C4-2B (cell line): Measurements from ENCODE around the gene STRA6.

Experiments
- ZFX ChIP-seq: fragments of 450-650 bp; IDR thresholded peaks from 2 replicates; pipeline ENCODE4 v1.6.1; 2017
- TF ChIP-seq, protein P1 (sequence below): fragments of 450-650 bp; conservative IDR thresholded peaks from 2 replicates; pipeline ENCODE4 v1.5.1; 2017; ENCODE audit warnings: mild to moderate bottlenecking

- TF ChIP-seq, protein P1, sequence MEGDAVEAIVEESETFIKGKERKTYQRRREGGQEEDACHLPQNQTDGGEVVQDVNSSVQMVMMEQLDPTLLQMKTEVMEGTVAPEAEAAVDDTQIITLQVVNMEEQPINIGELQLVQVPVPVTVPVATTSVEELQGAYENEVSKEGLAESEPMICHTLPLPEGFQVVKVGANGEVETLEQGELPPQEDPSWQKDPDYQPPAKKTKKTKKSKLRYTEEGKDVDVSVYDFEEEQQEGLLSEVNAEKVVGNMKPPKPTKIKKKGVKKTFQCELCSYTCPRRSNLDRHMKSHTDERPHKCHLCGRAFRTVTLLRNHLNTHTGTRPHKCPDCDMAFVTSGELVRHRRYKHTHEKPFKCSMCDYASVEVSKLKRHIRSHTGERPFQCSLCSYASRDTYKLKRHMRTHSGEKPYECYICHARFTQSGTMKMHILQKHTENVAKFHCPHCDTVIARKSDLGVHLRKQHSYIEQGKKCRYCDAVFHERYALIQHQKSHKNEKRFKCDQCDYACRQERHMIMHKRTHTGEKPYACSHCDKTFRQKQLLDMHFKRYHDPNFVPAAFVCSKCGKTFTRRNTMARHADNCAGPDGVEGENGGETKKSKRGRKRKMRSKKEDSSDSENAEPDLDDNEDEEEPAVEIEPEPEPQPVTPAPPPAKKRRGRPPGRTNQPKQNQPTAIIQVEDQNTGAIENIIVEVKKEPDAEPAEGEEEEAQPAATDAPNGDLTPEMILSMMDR: no peak
- no peak for TF ChIP-seq ZFX
These were observed 37.1 kb downstream of the STRA6 start for GRCh38 chr15:74165461-74165860.
